Cortex of kidney (tissue), 1 donor: ENCODE data around the gene LAMTOR5.
"Not testable (repeated sequence)": the region's sequence is repeated elsewhere in the genome, so short reads cannot be mapped to it uniquely, and the experiment has no call there.

ENCODE experiments used
- DNase-seq: peaks from one replicate; lab custom pipeline; 2025; lab: John Stamatoyannopoulos, UW

The LAMTOR5 gene

DNA sequence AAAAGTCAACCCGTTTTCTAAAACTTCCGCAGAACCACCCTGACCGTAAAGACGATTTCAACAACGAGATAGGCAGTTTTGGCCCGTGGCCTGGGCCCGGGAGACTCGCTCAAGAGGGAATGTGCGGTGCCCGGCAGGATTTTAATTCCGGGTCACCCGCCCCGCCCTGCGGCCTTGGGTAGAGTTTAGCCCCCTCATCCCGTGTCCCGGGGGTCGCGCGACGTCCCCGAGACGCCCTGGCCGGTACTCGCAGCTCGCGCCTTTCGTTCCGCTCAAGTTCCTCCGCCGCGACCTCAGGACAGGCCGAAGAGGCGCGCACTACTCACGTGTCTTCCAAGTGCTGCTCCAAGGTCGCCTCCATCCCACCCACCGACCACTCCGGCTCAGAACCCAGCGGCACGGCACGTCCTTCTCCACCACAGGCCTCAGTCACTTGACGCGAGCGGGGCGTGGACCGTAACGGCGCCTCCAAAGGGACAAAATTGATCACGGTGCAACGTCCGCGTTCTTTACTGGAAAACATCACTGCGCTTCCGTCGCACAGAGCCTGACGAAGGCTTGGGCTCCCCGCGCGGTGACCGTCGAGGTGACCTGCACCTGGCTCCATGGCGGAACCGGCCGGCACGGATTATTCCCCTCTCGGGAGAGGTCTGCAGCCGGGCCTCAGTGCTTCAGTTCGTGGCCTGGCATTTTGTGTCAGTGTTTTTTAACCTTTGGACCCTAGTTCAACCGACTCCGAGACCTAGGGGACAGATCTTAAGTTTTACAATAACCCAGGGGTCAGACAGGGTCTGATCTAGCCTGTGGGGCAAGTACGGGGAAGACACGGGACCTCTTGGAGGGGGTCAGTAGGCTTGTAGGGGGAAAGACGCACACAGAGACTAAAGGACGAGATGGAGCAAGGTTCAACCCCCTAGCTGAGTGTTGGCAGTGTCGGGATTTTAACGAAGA lies at the start of gene LAMTOR5:
Gene LAMTOR5, minus strand, starts transcription at position 435 of the 951 bp plus-strand sequence. Its CDS starts 74 bp downstream, at position 361.
- peak; percentile 28 for DNase-seq

DNA sequence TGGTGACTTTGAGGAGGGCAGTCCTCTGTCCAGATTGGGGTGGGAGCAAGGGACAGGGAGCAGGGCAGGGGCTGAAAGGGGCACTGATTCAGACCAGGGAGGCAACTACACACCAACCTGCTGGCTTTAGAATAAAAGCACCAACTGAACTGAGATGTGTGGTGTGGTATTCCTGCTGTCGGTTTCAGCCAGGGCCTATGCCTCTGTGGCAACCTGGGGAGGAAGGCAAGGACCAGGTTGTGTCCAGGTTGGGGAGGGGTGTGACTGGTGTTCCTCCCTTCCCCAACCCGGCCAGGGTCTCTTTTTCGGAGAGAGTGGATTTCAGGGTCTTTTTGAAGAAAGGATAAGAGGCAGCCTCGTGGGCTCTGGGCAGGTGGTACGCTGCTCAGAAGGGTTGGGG lies 49.7 kb upstream of the LAMTOR5 start:
- DNase-seq = no peak

DNA sequence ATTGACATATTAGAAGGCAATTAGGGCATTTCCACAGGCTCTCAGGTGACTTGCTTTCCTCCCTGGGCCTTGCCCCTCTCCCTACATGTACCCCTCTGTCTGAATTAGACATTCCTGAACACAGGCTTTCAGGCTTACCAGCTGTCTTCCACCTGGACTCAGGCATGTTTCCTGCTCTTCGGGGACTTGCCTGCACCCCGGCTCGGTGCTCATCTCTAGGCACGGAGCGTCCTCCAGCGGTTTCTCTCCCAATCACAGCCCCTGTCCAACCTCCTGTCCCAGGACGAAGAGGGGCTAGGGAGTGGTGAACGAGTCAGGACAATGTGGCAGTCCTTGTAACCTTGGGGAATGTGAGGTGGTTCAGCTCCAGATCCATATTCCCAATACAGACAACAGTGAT lies 47.7 kb upstream of the LAMTOR5 start:
- DNase-seq = no peak

DNA sequence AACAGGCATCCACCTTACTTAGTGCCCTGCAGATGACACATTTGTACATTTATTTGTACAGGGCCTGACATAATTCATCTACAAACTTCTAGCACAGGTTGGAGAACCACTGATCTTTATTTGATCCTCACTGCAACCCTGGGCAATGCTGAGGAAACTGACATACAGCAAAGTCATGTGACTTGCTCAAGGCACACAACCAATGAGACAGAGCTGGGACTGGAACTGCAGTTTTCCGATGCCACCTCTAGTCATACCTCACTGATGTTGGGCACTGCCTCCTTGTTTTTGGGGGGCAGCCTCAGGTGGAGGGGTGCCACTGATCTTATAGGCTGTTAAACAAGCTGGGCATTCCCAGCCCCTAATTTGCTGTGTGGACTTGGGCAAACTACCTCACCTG lies 46.8 kb upstream of the LAMTOR5 start:
- DNase-seq = no peak

DNA sequence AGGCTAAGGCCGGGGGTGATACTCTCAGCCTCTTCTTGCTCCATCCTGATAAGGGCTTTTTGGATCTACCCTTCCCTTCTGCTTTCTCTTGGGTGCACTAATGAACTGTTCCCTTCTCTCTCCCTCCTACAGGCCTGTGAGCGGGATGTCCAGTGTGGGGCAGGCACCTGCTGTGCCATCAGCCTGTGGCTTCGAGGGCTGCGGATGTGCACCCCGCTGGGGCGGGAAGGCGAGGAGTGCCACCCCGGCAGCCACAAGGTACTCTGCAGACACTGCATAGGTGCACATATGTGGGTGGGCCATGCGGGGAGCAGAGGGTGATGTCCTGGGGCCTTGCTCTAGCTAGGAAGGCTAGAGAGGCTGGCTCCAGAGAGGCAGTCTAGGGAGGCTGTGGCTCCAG lies 46.3 kb upstream of the LAMTOR5 start:
- DNase-seq = no peak

DNA sequence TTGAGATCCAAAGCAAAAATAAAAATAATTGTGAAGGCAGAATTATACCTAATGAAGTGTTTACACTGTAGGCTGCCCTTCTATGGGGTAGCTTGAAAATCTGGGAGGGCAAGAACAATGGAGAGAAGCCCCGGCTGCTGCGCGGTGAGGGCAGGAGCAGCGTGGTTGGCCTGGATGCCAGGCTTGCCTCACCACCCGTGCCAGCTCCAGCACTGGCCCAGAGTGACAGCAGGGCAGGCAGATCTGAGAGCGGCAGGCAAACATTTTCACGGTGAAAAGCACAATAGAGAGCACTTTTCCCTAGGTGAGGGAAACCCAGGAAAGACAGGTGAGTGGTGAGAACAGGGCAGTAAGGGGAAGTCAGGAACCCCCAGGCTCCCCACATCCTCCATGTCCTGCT lies 44.8 kb upstream of the LAMTOR5 start:
- DNase-seq = no peak

DNA sequence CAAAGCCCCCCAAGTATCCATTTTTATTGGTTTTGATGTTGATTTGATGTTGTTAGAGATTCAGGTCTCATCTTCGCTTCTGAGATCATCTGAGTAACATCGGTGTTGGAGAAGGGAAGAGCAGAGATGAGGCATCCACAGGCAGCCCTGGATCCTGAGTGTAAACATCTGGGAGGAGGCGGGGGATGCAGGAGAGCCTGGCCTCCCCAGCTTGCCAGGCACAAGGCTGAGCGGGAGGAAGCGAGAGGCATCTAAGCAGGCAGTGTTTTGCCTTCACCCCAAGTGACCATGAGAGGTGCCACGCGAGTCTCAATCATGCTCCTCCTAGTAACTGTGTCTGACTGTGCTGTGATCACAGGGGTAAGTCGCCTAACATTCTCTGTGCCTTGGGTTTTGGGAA lies 43.4 kb upstream of the LAMTOR5 start, which contains the start of gene PROK1:
Gene PROK1, plus strand, starts transcription at position 221 of the 400 bp plus-strand sequence. Its CDS starts 68 bp downstream, at position 289.
- no peak for DNase-seq

DNA sequence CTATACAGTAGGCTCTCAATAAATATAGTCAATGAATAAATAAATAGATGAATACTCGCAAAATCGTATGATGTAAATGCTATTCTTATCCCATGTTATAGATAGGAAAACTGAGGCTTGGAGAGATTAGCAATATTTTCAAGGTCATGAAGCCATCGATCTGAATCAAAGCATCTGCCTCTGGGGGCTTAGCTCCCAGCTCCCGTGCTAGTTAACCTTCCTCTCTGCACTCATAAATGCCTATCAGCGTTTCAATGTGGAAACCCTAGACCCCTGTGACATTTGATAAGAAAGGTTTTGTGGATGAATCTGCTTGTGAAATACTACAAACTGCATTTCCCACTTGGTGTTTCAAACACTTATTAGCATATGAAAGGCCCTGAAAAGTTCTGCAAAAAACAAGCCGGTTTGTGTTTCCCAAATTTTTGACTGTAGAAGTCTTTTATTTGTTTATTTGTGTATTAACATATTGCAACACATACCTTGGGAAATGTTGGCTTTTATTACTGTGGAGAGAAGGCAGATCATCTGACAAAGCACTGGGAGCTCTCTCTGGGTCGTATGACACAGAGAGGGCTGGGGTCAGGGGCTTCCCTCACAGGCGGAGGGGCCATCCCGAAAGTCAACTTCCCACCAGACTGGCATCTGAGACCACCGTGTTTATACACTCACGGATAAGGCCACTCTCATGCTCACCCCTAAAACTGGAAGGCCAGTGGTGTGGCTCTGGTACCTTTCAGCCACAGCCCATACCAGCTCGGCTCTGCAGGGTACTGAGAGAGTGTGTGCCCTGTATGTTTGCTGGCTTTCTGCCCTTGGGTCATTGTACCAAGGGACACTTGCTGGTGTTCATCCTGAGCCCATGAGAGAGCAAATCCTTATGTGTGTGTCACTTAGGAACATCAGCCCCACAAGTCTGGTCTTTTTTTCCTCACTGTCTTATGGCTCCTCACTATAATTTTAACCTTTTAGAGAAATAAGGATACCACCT lies 42.5 kb upstream of the LAMTOR5 start:
- DNase-seq = no peak

DNA sequence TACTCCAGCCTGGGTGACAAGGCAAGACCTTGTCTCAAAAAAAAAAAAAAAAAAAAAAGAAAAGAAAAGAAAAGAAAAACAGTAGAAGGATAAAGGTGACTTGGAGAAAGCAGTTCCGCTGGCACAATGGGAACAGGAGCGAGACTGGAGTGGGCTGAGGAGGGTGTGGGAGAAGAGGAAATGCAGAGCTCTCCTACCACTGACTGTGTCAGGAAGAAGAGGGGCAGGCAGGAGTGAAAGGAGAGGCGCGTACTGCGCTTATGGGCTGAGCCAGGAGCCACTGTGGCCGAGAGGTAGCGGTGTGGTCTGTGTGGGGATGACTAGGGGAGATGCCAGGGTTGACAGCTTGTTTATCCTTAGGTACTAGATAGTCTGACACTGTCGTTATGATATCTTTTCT lies 37.1 kb upstream of the LAMTOR5 start:
- no peak for DNase-seq

DNA sequence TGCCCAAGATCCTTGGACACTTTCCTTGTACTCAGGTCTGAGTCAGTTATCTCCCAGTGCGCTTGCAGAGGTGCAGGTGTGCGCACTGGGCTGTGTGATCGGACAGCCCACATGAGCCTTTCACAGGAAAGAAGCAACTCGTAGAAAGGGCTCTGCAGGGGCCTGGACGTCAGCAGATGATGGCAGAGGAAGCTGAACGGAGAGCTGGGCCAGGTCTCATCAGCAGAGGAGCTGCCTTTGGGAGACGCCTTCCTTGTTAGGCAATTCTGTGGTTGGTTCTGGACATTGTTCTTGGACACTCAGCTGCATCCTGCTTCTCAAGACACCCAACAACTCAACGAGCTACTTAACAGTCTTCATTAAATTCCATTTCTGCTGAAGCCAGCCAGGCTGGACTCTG lies 36.0 kb upstream of the LAMTOR5 start:
- no peak for DNase-seq

DNA sequence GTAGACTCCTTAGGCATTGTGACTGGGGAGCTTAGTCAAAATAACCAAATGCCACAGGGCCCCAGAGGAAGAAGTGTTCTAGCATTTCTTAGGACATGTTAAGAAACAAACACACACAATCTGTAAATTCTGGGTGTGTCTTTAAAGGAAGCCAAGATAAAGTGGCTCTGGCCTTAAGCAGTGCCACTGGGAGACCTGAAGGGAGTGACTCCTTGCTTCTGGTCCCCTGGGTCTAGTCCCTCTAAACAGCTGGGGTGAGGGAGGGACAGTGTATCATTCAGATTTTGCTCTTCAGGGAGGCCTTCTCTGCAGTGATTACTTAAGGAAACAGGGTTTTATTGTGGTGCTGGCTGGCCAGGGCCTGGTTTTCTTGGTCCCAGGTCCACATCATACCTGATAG lies 34.4 kb upstream of the LAMTOR5 start:
- no peak for DNase-seq

DNA sequence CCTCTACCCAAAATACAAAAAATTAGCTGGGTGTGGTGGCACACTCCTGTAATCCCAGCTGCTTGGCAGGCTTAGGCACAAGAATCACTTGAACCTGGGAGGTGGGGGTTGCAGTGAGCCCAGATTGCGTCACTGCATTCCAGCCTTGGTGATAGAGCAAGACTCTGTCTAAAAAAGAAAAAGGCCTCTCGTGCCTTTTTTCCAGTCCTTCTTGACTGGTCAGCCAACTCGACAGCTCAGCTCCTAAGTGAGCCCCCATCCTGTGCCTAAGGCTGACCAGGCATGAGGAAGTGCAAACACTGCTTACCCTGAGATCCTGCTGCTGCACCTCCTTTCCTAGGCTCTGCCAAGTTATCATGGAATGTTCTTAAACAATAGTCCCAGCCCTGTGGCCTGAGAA lies 33.4 kb upstream of the LAMTOR5 start:
- no peak for DNase-seq

DNA sequence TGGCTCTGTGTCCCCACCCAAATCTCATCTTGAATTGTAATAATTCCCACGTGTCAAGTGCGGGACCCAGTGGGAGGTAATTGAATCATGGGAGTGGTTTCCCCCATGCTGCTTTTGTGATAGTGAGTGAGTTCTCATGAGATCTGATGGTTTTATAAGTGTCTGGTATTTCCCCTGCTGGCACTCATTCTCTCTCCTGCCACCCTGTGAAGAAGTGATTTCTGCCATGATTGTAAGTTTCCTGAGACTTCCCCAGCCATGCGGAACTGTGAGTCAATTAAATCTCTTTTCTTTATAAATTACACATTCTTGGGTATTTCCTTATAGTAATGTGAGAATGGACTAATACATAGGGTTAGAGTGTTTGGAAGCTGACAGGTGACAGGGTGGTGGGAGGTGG lies 32.4 kb upstream of the LAMTOR5 start:
- not testable (repeated sequence) for DNase-seq

DNA sequence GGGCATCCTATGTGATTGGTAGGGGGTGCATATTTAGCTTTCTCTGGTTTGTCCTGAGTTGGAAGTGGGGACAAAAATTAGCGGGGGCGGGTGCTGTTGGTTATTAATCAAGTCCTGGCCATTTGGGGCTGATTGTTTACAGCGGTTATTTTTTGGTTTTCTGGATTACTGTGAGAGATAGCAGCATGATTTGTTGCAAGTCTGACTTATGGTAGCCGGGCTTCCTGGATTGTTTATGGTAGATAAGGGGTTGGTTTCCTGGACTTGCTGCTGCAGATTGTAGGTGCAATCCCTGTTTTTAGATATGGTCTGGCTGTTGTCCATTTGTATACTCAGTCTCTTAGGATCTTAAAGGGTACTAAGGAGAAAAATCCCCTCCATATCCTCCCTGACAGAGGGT lies 31.4 kb upstream of the LAMTOR5 start:
- no peak for DNase-seq

DNA sequence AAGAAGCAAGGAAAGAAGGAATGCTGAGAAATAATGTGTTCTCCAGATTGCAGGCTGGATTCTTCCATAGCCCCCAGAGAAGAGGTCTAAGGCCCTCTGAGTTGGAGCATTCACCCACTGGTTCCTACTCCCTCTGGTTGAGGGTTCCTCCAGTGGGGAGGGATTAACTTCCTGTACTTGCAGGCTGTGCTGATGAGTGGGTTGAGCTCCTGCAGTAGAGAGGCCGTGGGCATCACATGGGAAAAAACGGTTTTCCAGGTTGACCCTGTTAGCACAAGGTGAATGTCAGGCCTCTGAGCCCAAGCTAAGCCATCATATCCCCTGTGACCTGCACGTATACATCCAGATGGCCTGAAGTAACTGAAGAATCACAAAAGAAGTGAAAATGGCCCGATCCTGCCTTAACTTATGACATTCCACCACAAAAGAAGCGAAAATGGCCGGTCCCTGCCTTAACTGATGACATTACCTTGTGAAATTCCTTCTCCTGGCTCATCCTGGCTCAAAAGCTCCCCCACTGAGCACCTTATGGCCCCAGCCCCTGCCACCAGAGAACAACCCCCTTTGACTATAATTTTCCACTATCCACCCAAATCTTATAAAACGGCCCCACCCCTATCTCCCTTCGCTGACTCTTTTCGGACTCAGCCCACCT lies 30.3 kb upstream of the LAMTOR5 start:
- DNase-seq = not testable (repeated sequence)

DNA sequence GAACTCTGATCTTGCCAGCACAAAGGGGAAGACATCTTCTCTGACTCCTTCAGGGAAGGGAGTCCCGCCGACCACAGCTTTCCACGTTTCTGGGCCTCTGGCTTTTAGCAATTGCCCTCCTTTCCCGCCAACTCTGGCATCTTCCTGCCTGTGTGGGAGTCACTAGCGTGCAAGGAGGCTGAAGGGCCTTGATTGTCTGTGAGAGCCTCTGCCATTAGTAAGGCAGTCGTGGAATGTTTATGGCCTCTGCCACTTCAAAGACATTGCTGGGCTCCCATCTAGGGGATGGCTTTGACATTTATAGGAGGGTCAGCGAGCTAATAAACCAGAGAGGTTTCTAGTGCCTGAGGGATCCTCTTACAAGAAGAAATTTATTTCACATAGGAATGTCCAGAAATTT lies 29.1 kb upstream of the LAMTOR5 start:
- DNase-seq = no peak

DNA sequence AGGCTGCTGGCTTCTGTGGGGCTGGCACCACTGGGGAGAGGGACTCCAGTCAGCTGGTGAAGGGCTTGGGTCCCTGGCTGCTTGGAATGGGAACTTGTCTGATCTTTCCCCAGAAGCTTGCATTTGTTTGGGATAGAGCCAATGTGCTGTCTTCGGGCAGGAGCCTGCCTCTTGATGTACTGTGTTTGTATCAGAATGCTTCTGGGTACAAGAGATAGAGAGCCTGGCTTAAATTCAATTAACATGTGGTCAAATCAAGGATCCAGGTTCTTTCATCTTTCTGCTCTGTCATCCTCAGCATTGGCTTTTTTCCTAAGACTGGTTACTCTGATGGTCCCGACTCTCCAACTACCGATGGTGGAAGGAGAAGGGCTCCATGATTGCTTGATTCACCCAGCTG lies 27.5 kb upstream of the LAMTOR5 start:
- DNase-seq = no peak

DNA sequence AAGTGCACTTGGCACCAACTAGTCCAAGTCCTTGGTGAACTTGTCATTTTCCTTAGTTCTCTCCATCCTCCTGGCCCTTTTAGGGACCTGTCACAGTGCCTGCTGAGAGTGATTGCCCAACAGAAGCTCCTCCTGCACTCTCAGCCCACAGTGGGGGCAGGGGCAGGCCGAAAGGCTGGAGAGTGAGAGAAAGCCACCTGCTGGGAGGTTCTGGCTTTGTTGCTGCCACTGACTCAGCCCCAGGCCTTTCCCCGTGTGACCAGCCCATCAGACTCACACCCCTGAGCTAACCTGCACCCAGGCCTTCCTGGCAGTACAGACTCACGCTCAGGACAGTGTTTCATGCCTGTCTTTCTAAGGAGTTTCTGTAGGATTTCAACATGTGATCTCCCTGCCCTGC lies 26.3 kb upstream of the LAMTOR5 start:
- no peak for DNase-seq

DNA sequence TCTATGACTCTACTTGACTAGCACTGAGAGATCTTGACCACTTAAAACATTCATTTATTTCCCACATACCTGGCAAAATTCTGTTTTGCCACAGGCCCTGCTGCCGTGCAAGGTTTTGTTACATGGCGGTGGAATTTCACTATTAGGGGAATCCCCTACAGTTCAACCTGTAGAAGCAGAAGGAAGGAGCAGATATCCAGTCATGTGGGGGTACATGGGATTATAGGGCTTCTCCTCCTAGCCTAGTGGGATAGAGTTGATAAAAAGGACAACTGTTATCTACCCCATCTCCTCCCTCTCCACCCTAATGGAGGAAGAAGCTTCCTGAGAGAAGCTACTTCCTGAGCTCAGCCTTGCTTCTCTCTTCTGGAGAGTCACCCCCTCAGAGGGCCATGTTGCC lies 25.7 kb upstream of the LAMTOR5 start:
- DNase-seq = no peak

DNA sequence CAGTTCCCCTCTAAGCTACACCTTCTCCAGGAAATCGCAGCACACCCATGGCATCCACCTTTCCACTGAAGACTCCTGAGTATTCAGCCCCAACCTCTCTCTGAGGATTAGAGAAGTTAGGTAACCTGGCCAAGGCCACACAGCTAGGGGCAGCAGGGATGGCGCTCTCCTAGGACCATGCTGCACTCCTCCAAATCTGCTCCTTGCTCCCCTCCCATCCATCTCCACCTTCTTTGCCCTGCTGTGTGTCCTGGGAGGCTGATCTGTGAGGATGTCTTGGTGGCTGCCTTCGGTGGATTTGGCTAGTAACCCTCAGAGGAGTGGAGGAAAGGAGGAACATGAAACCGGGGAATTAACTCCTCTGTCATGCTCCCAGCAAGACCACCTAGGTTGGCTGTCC lies 23.4 kb upstream of the LAMTOR5 start:
- DNase-seq = no peak

DNA sequence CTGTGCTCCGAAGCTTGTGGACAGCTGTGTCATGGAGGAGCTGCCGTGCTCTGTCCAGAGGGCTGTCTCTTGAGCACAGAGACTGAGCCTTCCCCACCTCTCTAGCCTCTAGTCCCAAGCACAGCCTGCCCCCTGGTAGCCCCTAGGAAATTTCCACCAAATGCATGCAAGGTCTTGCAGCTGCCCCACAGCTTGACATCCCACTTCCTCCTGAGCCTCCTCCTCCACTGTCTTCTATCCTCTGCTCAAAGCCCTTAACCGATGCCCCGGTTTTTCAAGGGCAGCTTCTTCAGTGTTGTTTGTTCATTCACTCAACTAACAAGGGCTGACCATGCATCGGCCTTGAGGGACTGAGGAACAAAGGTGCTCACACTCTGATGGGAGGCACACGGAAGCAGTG lies 22.9 kb upstream of the LAMTOR5 start:
- DNase-seq = no peak

DNA sequence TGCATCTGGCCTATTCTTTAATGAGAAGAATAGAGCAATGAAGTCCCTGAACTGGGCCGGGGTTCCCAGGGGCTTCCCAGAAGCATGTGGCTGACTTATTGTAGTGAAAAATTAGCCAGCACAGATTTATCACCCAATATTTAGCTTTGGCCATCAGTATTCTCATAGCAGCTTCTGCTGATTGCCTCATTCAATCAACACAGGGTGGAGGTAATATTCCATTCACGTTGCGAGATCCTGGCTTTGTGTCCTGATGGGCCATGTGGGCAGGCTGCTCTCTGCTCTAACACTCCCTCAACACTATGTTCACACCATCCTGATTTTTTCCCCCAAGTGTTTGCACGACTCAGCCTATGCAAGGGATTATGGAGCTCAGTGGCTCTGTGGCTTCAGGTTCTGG lies 21.5 kb upstream of the LAMTOR5 start:
- DNase-seq = no peak
